ENCODE measurements around the gene BTBD3. TPM values are rescaled to one million over a fixed set of nuclear protein-coding genes. Genes with fewer than 3 reads are reported as not detected.

The BTBD3 gene
- total and polyA plus RNA-seq, 2 donors (not counting 1 experiment from before 2014, with no cell fraction given) = 47.4 to 51.7 TPM

GRCh38 chr20:11905460-11906179, 12.1 kb upstream of the BTBD3 start:
- H4K20me1 ChIP-seq (ENCODE audit: control insufficient read depth, extremely low read depth, insufficient read depth, low read length) = no peaks in the 10 kb centered on the region
- peaks cover 6% of the 10 kb centered on the region for H3K4me1 ChIP-seq (ENCODE audit: control insufficient read depth, extremely low read depth, insufficient read depth, low read length)
- no peak for DNase-seq (ENCODE audit: low read depth in 2 of 2)
- H3K9me3 ChIP-seq (ENCODE audit: control insufficient read depth, insufficient read depth, low read depth, low read length) = no peaks in the 10 kb centered on the region
- H3K36me3 ChIP-seq (ENCODE audit: control insufficient read depth, insufficient read depth, low read length) = no peaks in the 10 kb centered on the region
- H2AFZ ChIP-seq (ENCODE audit: low read length) = no peak overlapping the region
- H3K4me3 ChIP-seq (replicated peaks in 1 of 4; ENCODE audit: control extremely low read depth in 1 of 4, insufficient read depth in 1 of 4, low read depth in 3 of 4, low read length in 4 of 4) = no peak overlapping the region
- H3K79me2 ChIP-seq (ENCODE audit: control insufficient read depth, insufficient read depth, low read length) = peaks cover 44% of the 10 kb centered on the region
- H3K4me2 ChIP-seq (ENCODE audit: extremely low read depth, insufficient read depth, low read length) = no peak overlapping the region
- H3K9ac ChIP-seq (ENCODE audit: insufficient read depth, low read length) = no peak overlapping the region
- H3K27ac ChIP-seq (ENCODE audit: insufficient read depth, low read length) = no peak overlapping the region
- no peak for TF ChIP-seq EZH2 (IDR thresholded peaks at IDR 0.05; ENCODE audit: low read length, missing control alignments)
- TF ChIP-seq, protein P1, sequence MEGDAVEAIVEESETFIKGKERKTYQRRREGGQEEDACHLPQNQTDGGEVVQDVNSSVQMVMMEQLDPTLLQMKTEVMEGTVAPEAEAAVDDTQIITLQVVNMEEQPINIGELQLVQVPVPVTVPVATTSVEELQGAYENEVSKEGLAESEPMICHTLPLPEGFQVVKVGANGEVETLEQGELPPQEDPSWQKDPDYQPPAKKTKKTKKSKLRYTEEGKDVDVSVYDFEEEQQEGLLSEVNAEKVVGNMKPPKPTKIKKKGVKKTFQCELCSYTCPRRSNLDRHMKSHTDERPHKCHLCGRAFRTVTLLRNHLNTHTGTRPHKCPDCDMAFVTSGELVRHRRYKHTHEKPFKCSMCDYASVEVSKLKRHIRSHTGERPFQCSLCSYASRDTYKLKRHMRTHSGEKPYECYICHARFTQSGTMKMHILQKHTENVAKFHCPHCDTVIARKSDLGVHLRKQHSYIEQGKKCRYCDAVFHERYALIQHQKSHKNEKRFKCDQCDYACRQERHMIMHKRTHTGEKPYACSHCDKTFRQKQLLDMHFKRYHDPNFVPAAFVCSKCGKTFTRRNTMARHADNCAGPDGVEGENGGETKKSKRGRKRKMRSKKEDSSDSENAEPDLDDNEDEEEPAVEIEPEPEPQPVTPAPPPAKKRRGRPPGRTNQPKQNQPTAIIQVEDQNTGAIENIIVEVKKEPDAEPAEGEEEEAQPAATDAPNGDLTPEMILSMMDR (conservative IDR thresholded peaks at IDR 0.05 in 1 of 2, IDR thresholded peaks at IDR 0.05 in 1 of 2; ENCODE audit: low read depth in 1 of 2, low read length in 2 of 2) = no peak
- H3K27me3 ChIP-seq (ENCODE audit: control insufficient read depth, insufficient read depth, low read length) = no peaks in the 10 kb centered on the region

DNA sequence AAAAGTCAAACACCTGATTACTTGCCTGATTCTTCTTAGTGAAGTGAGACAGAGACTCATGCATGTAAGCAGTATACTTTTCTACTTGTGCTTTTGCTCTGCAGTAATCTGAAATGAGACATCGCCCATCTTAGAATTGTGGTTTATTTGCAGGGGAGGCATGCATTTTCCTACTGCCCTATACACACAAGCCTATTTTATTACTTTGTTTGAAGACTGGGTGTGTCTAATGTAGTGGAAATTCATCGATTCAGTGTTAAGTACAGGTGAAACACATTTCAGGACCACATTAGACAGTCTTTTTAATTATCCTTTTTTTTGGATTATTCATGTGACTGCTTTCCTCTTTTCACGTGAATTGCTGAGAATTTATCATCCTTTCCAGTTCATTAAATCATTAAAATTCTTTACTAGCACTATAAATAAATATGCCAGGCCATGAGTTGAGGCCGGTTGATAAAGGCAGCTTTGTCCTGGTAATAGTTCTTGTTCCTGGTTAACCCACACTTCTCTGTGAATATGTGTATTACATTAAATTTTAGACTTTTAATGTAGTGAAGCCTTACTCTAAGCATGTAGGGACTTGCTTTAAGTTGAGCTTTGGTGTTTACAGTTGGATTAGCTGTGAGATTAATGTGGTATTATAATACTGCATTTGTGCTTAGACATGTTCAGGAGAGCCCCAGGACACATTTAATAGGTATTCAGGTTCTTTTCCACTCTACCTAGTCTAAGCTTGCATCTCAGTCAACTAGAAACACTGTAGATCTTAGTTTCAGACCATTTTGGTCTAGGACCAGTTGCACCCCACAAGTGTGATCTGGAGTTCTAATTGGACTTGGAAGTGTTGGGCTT, 10.8 kb upstream of the BTBD3 start:
- Histone ChIP-seq H3K79me2 (ENCODE audit: control insufficient read depth, insufficient read depth, low read length) (peaks cover 48% of the 10 kb centered on the region), H4K20me1 (ENCODE audit: control insufficient read depth, extremely low read depth, insufficient read depth, low read length) (no peaks in the 10 kb centered on the region), H3K27ac (ENCODE audit: insufficient read depth, low read length) (no peak overlapping the region), H3K9ac (ENCODE audit: insufficient read depth, low read length) (no peak overlapping the region), H2AFZ (ENCODE audit: low read length) (no peak overlapping the region), H3K4me3 (replicated peaks in 1 of 4; ENCODE audit: control extremely low read depth in 1 of 4, insufficient read depth in 1 of 4, low read depth in 3 of 4, low read length in 4 of 4) (no peak overlapping the region), H3K27me3 (ENCODE audit: control insufficient read depth, insufficient read depth, low read length) (no peaks in the 10 kb centered on the region), H3K4me1 (ENCODE audit: control insufficient read depth, extremely low read depth, insufficient read depth, low read length) (peaks cover 6% of the 10 kb centered on the region), H3K4me2 (ENCODE audit: extremely low read depth, insufficient read depth, low read length) (no peak overlapping the region), H3K36me3 (ENCODE audit: control insufficient read depth, insufficient read depth, low read length) (no peaks in the 10 kb centered on the region), H3K9me3 (ENCODE audit: control insufficient read depth, insufficient read depth, low read depth, low read length) (no peaks in the 10 kb centered on the region)
- TF ChIP-seq, protein P1 (conservative IDR thresholded peaks at IDR 0.05 in 1 of 2, IDR thresholded peaks at IDR 0.05 in 1 of 2; ENCODE audit: low read depth in 1 of 2, low read length in 2 of 2) = no peak
- TF ChIP-seq EZH2 (IDR thresholded peaks at IDR 0.05; ENCODE audit: low read length, missing control alignments) = no peak
- peak in 1 of 2 donors; percentile 42 for DNase-seq (ENCODE audit: low read depth in 2 of 2)

GRCh38 chr20:11907621-11908020, 10.1 kb upstream of the BTBD3 start:
- Histone ChIP-seq H3K9me3 (ENCODE audit: control insufficient read depth, insufficient read depth, low read depth, low read length) (no peaks in the 10 kb centered on the region), H2AFZ (ENCODE audit: low read length) (no peak overlapping the region), H4K20me1 (ENCODE audit: control insufficient read depth, extremely low read depth, insufficient read depth, low read length) (no peaks in the 10 kb centered on the region), H3K9ac (ENCODE audit: insufficient read depth, low read length) (no peak overlapping the region), H3K4me1 (ENCODE audit: control insufficient read depth, extremely low read depth, insufficient read depth, low read length) (peaks cover 2% of the 10 kb centered on the region), H3K4me3 (replicated peaks in 1 of 4; ENCODE audit: control extremely low read depth in 1 of 4, insufficient read depth in 1 of 4, low read depth in 3 of 4, low read length in 4 of 4) (no peak overlapping the region), H3K79me2 (ENCODE audit: control insufficient read depth, insufficient read depth, low read length) (peaks cover 55% of the 10 kb centered on the region), H3K4me2 (ENCODE audit: extremely low read depth, insufficient read depth, low read length) (no peak overlapping the region), H3K27me3 (ENCODE audit: control insufficient read depth, insufficient read depth, low read length) (no peaks in the 10 kb centered on the region), H3K36me3 (ENCODE audit: control insufficient read depth, insufficient read depth, low read length) (no peaks in the 10 kb centered on the region), H3K27ac (ENCODE audit: insufficient read depth, low read length) (no peak overlapping the region)
- TF ChIP-seq EZH2 (IDR thresholded peaks at IDR 0.05; ENCODE audit: low read length, missing control alignments) = no peak
- TF ChIP-seq, protein P1 (conservative IDR thresholded peaks at IDR 0.05 in 1 of 2, IDR thresholded peaks at IDR 0.05 in 1 of 2; ENCODE audit: low read depth in 1 of 2, low read length in 2 of 2) = no peak
- no peak for DNase-seq (ENCODE audit: low read depth in 2 of 2)

All from fibroblast of lung (primary cell).